ENCODE measurements around the gene MMP24.
"Not testable (repeated sequence)": the region's sequence is repeated elsewhere in the genome, so short reads cannot be mapped to it uniquely, and the experiment has no call there.

The MMP24 gene

GRCh38 chr20:35223941-35224340 is 2.5 kb upstream of the MMP24 start:
- no peak for DNase-seq

- no peak for DNase-seq
These were observed 2.0 kb upstream of the MMP24 start for GRCh38 chr20:35224536-35224935.

- DNase-seq, result peak; percentile 2
These were observed 968 bp upstream of the MMP24 start for GRCh38 chr20:35225319-35226125.

- DNase-seq, result peak; percentile 28
These were observed 593 bp downstream of the MMP24 start for GRCh38 chr20:35226884-35227681.

GRCh38 chr20:35232575-35232974 is 6.1 kb downstream of the MMP24 start:
- peak; percentile 48 for DNase-seq

GRCh38 chr20:35235881-35236280 is 9.4 kb downstream of the MMP24 start:
- DNase-seq, result no peak

DNA sequence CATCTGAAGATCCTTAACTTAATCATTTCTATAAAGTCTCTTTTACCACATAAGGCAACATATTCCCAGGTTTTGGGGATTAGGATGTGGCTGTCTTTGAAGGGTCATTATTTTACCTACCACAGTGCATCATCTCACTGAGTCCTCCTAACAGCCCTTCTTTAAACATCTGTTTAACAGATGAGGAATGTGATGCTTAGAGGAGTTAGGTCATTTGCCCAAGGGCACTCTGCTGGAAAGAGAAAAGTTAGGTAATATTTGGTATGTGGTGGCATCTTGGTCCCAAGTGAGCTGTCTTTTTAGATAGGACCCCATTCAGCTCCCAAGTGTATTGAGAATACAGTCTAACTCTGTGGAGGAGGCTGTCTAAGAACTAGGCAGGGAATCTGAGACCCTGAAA is 11.0 kb downstream of the MMP24 start:
- no peak for DNase-seq

DNA sequence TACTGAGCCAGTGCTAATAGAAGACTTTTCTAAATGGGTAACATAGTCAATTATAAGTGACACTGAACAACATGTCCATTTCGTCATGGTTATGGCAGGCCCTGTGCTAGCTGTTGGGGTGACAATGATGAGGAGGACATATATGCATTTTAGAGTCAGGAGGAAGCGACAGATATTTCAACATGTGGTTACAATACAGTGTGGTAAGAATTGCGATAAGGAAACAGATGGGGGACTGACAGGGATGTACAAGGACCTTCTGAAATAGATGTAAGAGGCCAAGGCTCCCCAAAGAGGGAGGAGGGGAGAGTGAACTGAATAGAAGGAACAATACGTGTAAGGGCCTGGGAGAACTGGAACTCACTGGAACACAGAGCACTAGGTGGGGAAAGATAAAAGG is 11.7 kb downstream of the MMP24 start:
- DNase-seq, result no peak

DNA sequence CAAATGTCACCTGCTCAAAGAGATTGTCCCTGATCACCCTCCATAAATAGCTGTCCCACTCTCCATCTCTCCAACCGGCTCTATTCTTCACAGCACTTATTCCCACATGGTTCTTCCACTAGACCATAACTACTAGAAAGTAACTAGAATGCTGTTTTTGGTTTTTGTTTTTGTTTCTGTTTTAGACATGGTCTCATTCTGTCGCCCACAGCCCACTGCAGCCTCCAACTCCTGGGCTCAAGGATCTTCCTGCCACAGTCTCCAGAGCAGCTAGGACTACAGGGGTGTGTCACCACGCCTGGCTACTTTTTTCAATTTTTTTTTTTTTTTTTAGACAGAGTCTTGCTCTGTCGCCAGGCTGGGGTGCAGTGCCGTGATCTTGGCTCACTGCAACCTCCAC is 12.2 kb downstream of the MMP24 start:
- DNase-seq, result no peak

DNA sequence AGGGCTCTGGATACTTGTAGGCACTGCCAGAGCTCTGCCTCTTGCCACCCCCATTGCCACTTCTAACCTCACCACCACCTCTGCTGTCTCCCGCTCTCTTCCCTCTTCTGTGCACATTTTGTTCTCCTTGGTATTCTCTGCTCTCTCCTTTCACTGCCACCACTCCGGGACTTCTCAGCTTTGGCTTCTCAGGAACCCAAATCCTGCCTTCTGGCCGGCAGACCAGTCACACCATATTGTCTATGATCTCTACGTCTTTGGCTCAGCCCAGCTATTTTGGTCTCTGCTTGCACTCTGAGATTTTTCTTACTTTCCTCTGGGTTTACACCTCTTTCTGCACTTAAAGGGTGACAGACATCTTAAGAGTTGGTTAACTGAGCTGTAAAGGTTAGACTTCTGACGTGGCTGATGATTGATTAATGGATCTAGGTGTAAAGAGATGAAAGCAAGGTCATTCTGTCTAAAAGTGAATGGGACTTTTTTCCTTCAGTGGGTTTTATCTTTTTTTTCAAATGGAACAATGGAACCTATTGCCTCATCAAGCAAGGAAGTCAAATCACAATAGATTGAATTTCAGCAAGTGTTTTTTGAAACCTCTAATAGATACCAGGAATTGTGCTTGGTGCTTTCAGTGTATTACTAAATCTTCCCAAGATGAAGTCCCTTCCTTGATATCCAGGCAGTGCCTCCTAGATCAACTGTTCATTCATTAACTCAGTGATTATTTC is 13.8 kb downstream of the MMP24 start:
- no peak for DNase-seq

GRCh38 chr20:35240811-35241293 is 14.4 kb downstream of the MMP24 start:
- DNase-seq, result no peak

- DNase-seq, result no peak
These were observed 16.8 kb downstream of the MMP24 start for GRCh38 chr20:35243317-35243716.

DNA sequence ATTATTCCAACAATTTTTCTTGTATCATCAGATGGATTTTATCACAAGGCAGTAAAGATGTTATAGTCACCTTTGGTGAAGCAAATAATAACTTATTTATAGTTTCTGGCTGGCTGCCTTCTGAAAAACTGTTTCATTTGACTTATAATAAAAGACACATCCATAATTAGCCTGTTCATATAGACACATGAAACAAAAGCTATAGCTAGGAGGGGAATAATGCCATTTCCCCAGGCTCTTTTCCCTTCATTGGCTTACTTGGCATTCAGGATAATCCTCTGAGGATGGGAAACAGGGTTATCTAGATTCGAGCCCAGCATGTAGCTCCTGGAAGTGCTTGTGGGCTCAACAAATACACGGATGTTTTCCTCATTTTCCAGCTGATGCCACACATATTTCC is 17.5 kb downstream of the MMP24 start:
- DNase-seq, result no peak

DNA sequence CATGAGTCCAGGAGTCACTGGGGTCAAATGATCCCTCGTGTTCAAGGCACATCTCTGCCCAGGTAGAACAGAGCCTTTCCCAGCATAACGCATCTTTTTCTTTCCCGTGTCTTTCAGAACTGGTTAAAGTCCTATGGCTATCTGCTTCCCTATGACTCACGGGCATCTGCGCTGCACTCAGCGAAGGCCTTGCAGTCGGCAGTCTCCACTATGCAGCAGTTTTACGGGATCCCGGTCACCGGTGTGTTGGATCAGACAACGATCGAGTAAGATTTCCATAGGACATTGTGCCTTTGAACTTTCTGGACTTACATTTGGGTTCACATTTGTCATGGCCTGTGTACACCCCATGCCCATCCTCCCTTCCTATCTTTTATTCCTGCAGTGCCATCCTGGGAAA is 20.2 kb downstream of the MMP24 start:
- DNase-seq, result no peak

- no peak for DNase-seq
These were observed 22.4 kb downstream of the MMP24 start for GRCh38 chr20:35248641-35249475.

- no peak for DNase-seq
These were observed 25.1 kb downstream of the MMP24 start for GRCh38 chr20:35251613-35251940.

DNA sequence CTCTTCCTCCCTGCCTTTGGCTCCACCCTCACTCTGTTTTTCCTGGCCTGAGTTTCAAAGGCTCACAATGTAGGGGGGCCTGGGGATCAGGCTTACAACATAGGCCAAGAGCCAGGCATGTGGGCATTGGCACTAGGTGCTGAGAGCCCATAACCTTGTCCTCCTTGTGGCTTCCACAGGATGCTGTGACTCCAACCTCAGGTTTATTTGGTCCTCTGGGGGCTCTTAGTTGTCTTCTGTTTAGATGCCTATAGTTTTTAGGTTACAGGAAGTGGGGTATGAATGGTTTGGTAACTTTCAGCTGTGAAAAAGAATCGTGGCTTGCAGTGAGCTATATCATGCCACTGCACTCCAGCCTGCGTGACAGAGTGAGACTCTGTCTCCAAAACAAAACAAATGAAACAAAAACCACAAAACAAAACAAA is 25.6 kb downstream of the MMP24 start:
- DNase-seq, result no peak

DNA sequence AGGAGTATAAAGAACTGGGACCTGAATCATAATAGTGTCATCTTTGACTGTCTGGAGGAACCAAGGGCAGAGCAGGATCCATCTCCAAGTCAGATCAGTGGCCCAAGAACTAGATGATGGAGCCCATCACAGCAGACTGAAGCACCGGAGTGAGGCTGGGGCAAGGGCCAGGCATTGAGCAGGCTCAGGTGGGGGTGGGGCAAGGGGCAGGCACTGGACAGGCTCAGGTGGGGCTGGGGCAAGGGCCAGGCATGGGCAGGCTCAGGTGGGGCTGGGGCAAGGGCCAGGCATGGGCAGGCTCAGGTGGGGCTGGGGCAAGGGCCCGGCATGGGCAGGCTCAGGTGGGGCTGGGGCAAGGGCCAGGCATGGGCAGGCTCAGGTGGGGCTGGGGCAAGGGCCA is 26.1 kb downstream of the MMP24 start:
- DNase-seq, result not testable (repeated sequence)

DNA sequence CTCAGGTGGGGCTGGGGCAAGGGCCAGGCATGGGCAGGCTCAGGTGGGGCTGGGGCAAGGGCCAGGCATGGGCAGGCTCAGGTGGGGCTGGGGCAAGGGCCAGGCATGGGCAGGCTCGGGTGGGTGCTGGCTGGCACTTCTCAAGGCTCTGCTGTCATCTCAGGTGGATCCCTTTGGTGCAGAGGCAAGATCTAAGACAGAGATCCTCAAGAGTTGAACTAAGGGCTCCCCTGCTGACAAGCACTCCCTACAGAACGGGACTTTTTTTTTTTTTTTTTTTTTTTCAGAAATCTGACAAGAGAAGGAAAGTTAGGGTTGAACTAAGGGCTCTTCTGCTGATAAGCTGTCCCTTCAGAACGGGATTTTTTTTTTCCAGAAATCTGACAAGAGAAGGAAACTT is 26.5 kb downstream of the MMP24 start:
- DNase-seq, result no peak

- no peak for DNase-seq
These were observed 28.0 kb downstream of the MMP24 start for GRCh38 chr20:35254448-35254999.

DNA sequence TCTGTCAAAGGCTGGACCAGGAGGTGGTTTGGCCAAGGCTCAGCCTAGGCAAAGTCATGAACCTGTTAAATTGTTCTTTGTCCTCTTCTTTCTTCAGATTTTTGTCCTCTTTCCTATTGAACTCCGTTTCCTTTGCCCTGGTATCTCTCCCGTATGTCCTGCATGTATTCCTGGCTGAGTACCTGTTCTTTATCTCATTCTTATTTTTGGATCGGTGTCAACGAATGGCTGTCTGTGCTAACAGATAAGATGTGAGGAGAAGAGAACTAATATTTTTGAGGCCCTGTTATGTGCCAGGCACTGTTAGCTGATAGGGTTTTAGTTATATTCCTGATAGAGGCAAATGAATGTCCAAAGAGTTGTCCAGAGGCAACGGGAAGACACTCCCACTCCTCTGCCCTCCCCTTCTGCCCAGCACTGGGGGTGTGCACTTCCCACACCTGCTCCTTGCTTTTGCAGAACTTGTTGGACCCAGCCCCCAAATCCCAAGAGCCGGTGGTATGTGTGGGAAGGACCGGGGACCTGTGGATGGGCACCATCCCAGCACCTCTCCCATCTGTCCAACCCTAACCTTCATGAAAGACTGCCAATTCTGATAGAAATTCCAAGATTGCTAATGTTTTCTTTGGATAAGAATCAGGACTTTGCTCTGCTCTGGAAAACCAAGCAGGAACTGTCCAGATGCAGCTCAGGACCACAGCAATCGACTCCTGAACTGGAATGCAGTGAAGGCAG is 30.9 kb downstream of the MMP24 start:
- no peak for DNase-seq

DNA sequence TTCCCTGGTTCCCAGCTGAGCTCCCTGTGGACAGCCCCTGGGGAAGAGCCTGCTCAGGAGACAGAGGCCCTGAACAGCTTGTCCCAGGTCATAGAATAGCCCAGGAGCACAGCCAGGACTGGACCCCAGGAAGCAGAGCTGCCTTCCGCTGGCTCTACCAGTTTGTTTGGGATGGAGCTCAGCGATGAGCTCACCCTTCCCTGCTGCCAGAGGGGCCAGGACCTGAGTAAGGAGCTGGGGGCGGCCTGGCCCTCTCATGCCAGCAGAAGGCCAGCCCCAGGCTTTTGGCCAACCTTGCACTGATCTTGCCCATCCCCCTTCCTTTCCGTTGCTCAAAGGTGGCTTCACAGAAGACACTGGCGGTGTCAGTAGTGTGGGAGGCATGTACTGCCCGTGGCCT is 33.9 kb downstream of the MMP24 start:
- no peak for DNase-seq
